Activated CD4-positive, CD25-positive, alpha-beta regulatory T cell treated with anti-CD3 and anti-CD28 coated beads, Interleukin-2, amount 50 U/mL, for 24 hours (primary cell): ENCODE measurements around the gene TBC1D24.

Experiments used
- ATAC-seq, 2 donors: fragments of 150-1000 bp; cut with Tn5 transposase; one replicate each; pipeline ENCODE4 v1.10.0; 2021; ENCODE audit warnings: mild to moderate bottlenecking in 1 of 2, moderate library complexity in 1 of 2

Gene TBC1D24

GRCh38 chr16:2500430-2500917 is 25.5 kb downstream of the TBC1D24 start:
- ATAC-seq = no peak

GRCh38 chr16:2500918-2501750 is 26.2 kb downstream of the TBC1D24 start:
- ATAC-seq = peak; percentile 92 to 98

DNA sequence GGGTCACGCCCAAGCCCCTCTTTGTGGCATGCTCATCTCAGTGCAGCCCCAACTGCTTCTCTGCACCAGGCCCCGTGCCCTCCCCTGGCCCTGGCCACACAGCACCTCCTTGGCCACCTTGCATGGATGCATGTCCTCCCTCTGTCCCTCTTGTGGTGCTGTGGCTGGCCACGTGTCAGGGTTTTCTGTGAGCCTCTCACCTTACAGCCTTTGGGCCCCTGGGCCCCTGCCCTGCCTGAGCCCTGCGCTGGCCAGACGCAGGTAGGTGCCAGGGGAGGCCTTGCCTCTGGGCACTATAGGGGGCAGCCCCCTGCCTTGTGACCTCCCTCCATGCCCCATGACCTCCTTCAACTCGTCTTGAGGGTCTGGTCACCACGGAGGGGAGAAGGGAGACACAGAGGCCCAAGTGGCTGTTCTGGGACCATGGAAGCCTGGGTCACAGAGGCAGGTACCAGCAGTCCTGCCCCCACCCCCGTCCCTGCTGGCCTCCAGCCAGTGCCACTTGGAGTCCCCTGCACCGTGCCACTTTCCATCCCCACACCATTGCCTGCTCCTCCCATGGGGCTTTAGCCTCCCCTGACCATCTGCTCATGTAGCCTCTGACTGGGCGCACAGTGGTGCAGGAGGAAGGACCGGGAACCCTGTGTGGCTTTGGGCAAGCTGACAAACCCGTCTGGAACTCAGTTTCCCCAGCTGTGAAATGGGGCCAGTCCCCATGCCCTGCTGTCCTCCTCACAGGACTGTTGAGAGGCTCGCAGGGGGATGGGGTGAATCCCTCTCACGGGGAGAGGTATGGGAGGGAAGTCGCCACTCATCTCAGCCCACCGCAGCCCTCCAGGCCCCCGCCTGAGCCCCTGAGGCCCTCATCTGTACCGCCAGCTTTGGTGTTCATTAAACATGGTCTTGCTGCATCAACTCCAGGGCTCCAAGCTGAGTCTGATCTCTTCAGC is 27.3 kb downstream of the TBC1D24 start:
- no peak for ATAC-seq

- no peak for ATAC-seq
These were observed 30.8 kb downstream of the TBC1D24 start for GRCh38 chr16:2505695-2506094.

DNA sequence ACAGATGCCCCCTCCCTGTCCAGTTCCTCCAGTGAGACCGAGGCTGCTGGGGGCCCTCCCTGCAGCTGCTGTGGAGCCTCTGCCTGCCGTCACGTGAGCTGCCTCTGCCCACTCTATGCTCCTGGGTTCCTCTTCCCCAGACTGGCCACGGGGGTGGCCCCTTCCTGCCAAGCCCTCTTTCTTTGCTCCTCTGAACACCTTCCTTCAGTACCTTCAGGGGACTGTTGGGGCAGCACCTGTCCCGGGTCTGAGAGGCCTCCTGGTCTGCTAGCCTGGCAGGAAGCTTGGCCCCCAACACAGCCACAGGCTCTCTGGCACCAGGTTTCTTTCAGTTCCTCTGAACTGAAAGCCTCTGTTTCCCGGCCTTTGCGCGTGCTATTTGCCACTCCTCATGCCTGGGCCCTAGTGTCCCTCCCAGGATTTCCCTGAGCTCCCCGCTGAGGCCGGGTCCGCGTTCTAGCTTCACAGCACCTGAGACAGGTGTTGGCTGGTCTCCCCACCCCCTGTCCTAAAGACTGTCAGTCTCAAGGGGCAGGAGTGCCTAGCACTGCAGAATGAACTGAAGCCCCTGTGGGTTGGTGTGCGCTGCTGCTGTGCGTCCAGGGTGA is 32.2 kb downstream of the TBC1D24 start:
- ATAC-seq = peak; percentile 39 to 43

GRCh38 chr16:2507665-2508064 is 32.7 kb downstream of the TBC1D24 start:
- no peak for ATAC-seq

GRCh38 chr16:2508722-2509400 is 33.9 kb downstream of the TBC1D24 start:
- no peak for ATAC-seq

- no peak for ATAC-seq
These were observed 36.3 kb downstream of the TBC1D24 start for GRCh38 chr16:2511128-2511800.

DNA sequence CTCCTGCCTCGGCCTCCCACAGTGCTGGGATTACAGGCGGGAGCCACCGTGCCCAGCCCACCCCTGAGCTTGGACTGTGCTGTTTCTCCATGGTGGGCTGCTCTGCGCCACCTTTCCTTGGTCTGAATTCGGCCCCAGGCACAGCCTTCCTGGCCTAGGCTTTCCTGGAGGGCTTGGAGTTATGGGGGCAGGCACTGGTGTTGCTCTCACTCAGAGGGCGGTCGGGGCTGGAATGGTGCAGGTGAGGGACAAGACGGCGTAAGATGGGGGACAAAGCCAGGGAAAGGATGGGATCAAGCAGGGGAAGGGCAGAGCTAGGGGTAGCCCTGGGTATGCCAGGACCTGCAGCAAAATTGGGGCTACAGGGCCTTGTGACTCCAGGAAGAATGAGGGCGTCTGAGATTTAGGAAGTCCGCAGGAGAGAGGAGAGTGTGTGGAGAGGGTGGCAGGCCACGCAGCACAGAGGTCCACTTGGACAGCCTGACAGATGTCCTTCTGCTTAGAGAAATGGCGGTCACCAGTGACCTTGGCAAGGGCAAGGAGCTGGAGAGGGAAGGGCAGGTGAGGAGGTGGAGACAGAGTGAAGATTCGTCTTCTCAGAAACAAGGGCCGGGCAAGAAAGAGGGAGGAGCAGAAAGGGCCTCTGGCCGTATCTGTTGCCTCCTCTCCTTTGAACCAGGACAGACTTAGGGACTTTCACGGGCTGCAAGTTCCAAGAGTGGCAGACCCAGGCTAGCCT is 37.2 kb downstream of the TBC1D24 start:
- no peak for ATAC-seq

GRCh38 chr16:2512735-2513404 is 37.9 kb downstream of the TBC1D24 start:
- ATAC-seq = no peak

- peak; percentile 86 to 89 for ATAC-seq
These were observed 38.7 kb downstream of the TBC1D24 start, which contains the start of gene ATP6V0C for GRCh38 chr16:2513405-2514332. Gene ATP6V0C (plus strand): TSS chr16:2513952. CDS start chr16:2514104, 152 bp downstream.

- ATAC-seq = no peak
These were observed 39.6 kb downstream of the TBC1D24 start for GRCh38 chr16:2514333-2515179.

- ATAC-seq = no peak
These were observed 40.4 kb downstream of the TBC1D24 start for GRCh38 chr16:2515180-2515851.

GRCh38 chr16:2516391-2517240 is 41.7 kb downstream of the TBC1D24 start:
- ATAC-seq = no peak

DNA sequence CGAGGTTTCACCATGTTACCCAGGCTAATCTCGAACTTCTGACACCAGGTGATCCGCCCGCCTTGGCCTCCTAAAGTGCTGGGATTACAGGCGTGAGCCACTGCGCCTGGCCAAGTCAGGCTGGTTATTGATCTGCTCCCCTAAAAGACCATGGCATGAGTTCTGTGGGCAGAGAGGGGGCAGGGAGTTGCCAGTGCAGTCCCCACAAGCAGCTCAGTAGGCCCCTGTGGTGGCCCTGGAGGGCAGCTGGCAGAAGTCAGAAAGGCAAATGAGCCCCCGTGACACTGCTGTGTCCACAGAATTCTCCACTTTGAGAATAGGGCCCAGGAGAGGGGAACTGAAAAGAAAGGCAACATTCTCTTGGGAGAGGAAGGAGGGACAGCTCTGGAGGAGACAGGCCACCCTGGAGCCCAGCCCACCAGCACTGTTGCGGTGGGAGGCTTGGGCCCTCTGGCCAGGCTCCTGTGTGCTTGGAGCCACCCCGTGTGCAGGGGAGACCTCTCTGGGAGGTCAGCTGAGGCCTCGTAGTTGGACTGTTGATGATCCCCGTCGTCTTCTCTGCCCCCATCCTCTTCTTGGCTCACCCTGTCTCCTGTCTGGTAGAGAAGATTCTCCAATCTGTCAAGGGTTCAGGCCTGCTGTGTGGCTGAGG is 43.2 kb downstream of the TBC1D24 start:
- no peak for ATAC-seq
